Testis (tissue), 3 donors: ENCODE data around the gene TREH. TPM values are rescaled to one million over a fixed set of nuclear protein-coding genes. Genes with fewer than 3 reads are reported as not detected.

Source experiments
- DNase-seq: peaks from one replicate; pipeline ENCODE4 v3.0.0-alpha.2; 2019
- H3K27ac ChIP-seq, 2 donors: fragments of 200-600 bp; sonication (generic); one replicate each; pipeline ENCODE4 v1.5.1; 2019
- H3K27me3 ChIP-seq: fragments of 200-600 bp; sonication (generic); one replicate; pipeline ENCODE4 v1.5.1; 2019
- H3K36me3 ChIP-seq: fragments of 200-600 bp; sonication (generic); one replicate; pipeline ENCODE4 v1.5.1; 2017; ENCODE audit warnings: low read depth; ENCODE audit errors: missing control alignments
- H3K4me1 ChIP-seq: fragments of 200-600 bp; sonication (generic); one replicate; pipeline ENCODE4 v1.5.1; 2019
- H3K4me3 ChIP-seq, 2 donors: fragments of 200-600 bp; sonication (generic); one replicate each; pipeline ENCODE4 v1.5.1; 2017 to 2019
- H3K9me3 ChIP-seq: fragments of 200-600 bp; sonication (generic); one replicate; pipeline ENCODE4 v1.5.1; 2017
- CTCF ChIP-seq, 3 experiments: fragments of 450-650 bp in 2 of 3; fragments of 200-600 bp in 1 of 3; sonication (generic) in 1 of 3; IDR thresholded peaks; one replicate each; pipeline ENCODE4 v1.5.1; 2016 to 2019; ENCODE audit warnings: antibody characterized with exemption in 3 of 3, mild to moderate bottlenecking in 2 of 3, moderate library complexity in 1 of 3
- POLR2A ChIP-seq: fragments of 450-650 bp; IDR thresholded peaks from one replicate; pipeline ENCODE4 v1.6.1; 2017; ENCODE audit warnings: antibody characterized with exemption, mild to moderate bottlenecking, moderate library complexity
- WGBS, 2 donors: methylation state at CpG; one replicate each; pipeline ENCODE4 v1.1.5; 2018; 5-methylcytosine and 5-hydroxymethylcytosine counted together
- intact Hi-C: fragments of 100-400 bp; cut with DNase I; formaldehyde crosslinking; loops from one replicate; pipeline ENCODE4 v1.15.1; 2023; ENCODE audit warnings: low total_unique reads
- polyA plus RNA-seq: library from polyadenylated mRNA; stranded (reverse); fragments of 350-450 nt; fragmentation: Illumina TruSeq; extraction: RNeasy Lipid Tissue Mini Kit (QIAGEN cat#74804); gene quantifications from one replicate; pipeline ENCODE4 v1.2.3, GENCODE V29; 2014; ENCODE audit warnings: low read depth, low replicate concordance; ENCODE audit not compliant: insufficient read depth
- total RNA-seq, 2 donors: library from RNA; depleted of rRNA; stranded (reverse); fragments of >200 nt; gene quantifications; one replicate each; pipeline ENCODE4 v1.2.3, GENCODE V29; 2016

The TREH gene
- total and polyA plus RNA-seq, 3 donors from 2014 or later: 0.62 to 4.0 (median 1.7) TPM

- intact Hi-C loops: no loop called here
- no peaks in the 10 kb centered on the region for H3K9me3 ChIP-seq
- H3K36me3 ChIP-seq: no peaks in the 10 kb centered on the region
- no peak for DNase-seq
- H3K27me3 ChIP-seq: no peaks in the 10 kb centered on the region
- H3K4me1 ChIP-seq: peaks cover 20% of the 10 kb centered on the region
- WGBS, 2 donors: 90 to 92% methylated on average over 13 to 14 of the region's 14 CpGs
- no peak overlapping the region for H3K4me3 ChIP-seq
- no peak overlapping the region for H3K27ac ChIP-seq
- TF ChIP-seq POLR2A: no peak
- TF ChIP-seq CTCF (IDR thresholded peaks at IDR 0.05): no peak
Measured at GRCh38 chr11:118631142-118631909, 48.1 kb downstream of the TREH start.

GRCh38 chr11:118629761-118630661 lies 49.4 kb downstream of the TREH start:
- no peak for TF ChIP-seq POLR2A
- TF ChIP-seq CTCF (IDR thresholded peaks at IDR 0.05): no peak
- H3K27ac ChIP-seq: no peak overlapping the region
- WGBS, 2 donors: 77 to 82% methylated on average over 5 to 6 of the region's 6 CpGs
- H3K9me3 ChIP-seq: no peaks in the 10 kb centered on the region
- H3K27me3 ChIP-seq: no peaks in the 10 kb centered on the region
- no peak for DNase-seq
- no peak overlapping the region for H3K4me3 ChIP-seq
- intact Hi-C loops: no loop called here
- H3K4me1 ChIP-seq: peaks cover 14% of the 10 kb centered on the region
- no peaks in the 10 kb centered on the region for H3K36me3 ChIP-seq

GRCh38 chr11:118628861-118629549 lies 50.4 kb downstream of the TREH start:
- Histone ChIP-seq H3K4me1 (peaks cover 7% of the 10 kb centered on the region), H3K9me3 (no peaks in the 10 kb centered on the region), H3K4me3 (no peak overlapping the region), H3K27me3 (no peaks in the 10 kb centered on the region), H3K36me3 (no peaks in the 10 kb centered on the region), H3K27ac (no peak overlapping the region)
- no peak for DNase-seq
- intact Hi-C loops: no loop called here
- no peak for TF ChIP-seq CTCF (IDR thresholded peaks at IDR 0.05)
- TF ChIP-seq POLR2A: no peak
- 70 to 74% methylated on average over 4 to 5 of the region's 5 CpGs for WGBS, 2 donors

GRCh38 chr11:118628432-118628831 lies 51.0 kb downstream of the TREH start:
- no peak for TF ChIP-seq POLR2A
- no peak for TF ChIP-seq CTCF (IDR thresholded peaks at IDR 0.05)
- Histone ChIP-seq H3K27me3 (no peaks in the 10 kb centered on the region), H3K9me3 (no peaks in the 10 kb centered on the region), H3K27ac (no peak overlapping the region), H3K36me3 (no peaks in the 10 kb centered on the region), H3K4me1 (peaks cover 1% of the 10 kb centered on the region), H3K4me3 (no peak overlapping the region)
- no peak for DNase-seq
- 82 to 88% methylated on average over 10 to 13 of the region's 13 CpGs for WGBS, 2 donors
- intact Hi-C loops: no loop called here
